ENCODE measurements around the gene GIMAP5.

The GIMAP5 gene

GRCh38 chr7:150737265-150738055 lies at the start of gene GIMAP5:
GIMAP5 (plus strand) TSS chr7:150737418; CDS start chr7:150740885, 3,467 bp downstream.
- Histone ChIP-seq H3K27me3 (ENCODE audit: insufficient read depth, low read length, poor library complexity) (no peaks in the 10 kb centered on the region), H3K4me3 (ENCODE audit: low read depth in 1 of 2, low read length in 2 of 2) (peak within 1 kb of the TSS; percentile 50 to 70), H3K36me3 (ENCODE audit: insufficient read depth, low read length) (peaks cover 47% of the 10 kb centered on the region), H3K4me2 (ENCODE audit: insufficient read depth, low read length) (peak within 1 kb of the TSS; percentile 70), H3K79me2 (ENCODE audit: insufficient read depth, low read length) (peaks cover 59% of the 10 kb centered on the region), H3K27ac (ENCODE audit: low read length) (peak within 1 kb of the TSS; percentile 95), H3K9ac (ENCODE audit: low read depth, low read length) (peak within 1 kb of the TSS; percentile 71), H3K9me3 (ENCODE audit: insufficient read depth, low read length, severe bottlenecking) (no peaks in the 10 kb centered on the region), H3K4me1 (ENCODE audit: insufficient read depth, low read length) (peaks cover 81% of the 10 kb centered on the region), H4K20me1 (ENCODE audit: insufficient read depth, low read length) (peaks cover 9% of the 10 kb centered on the region; the same call in 1 of the 2 replicates), H2AFZ (ENCODE audit: low read depth, low read length) (peak within 1 kb of the TSS; percentile 70)
- no peak for TF ChIP-seq EZH2 (IDR thresholded peaks at IDR 0.05; ENCODE audit: borderline replicate concordance, low read depth, low read length, severe bottlenecking)
- TF ChIP-seq, protein P1, sequence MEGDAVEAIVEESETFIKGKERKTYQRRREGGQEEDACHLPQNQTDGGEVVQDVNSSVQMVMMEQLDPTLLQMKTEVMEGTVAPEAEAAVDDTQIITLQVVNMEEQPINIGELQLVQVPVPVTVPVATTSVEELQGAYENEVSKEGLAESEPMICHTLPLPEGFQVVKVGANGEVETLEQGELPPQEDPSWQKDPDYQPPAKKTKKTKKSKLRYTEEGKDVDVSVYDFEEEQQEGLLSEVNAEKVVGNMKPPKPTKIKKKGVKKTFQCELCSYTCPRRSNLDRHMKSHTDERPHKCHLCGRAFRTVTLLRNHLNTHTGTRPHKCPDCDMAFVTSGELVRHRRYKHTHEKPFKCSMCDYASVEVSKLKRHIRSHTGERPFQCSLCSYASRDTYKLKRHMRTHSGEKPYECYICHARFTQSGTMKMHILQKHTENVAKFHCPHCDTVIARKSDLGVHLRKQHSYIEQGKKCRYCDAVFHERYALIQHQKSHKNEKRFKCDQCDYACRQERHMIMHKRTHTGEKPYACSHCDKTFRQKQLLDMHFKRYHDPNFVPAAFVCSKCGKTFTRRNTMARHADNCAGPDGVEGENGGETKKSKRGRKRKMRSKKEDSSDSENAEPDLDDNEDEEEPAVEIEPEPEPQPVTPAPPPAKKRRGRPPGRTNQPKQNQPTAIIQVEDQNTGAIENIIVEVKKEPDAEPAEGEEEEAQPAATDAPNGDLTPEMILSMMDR (IDR thresholded peaks at IDR 0.05; ENCODE audit: borderline replicate concordance, extremely low read depth, low read length, poor library complexity, severe bottlenecking), result peak; percentile 13
- DNase-seq (peak; percentile 68), ATAC-seq (ENCODE audit: insufficient read depth, low read depth) (peak; percentile 78)

GRCh38 chr7:150688630-150689029 lies 48.6 kb upstream of the GIMAP5 start:
- peaks cover 94% of the 10 kb centered on the region for H3K4me1 ChIP-seq (ENCODE audit: insufficient read depth, low read length)
- H3K9me3 ChIP-seq (ENCODE audit: insufficient read depth, low read length, severe bottlenecking), result peaks cover 10% of the 10 kb centered on the region
- no peak overlapping the region for H2AFZ ChIP-seq (ENCODE audit: low read depth, low read length)
- H3K79me2 ChIP-seq (ENCODE audit: insufficient read depth, low read length), result peaks cover 87% of the 10 kb centered on the region
- no peak for DNase-seq
- H3K27me3 ChIP-seq (ENCODE audit: insufficient read depth, low read length, poor library complexity), result no peaks in the 10 kb centered on the region
- peaks cover 65% of the 10 kb centered on the region for H3K36me3 ChIP-seq (ENCODE audit: insufficient read depth, low read length)
- ATAC-seq (ENCODE audit: insufficient read depth, low read depth), result no peak
- H3K27ac ChIP-seq (ENCODE audit: low read length), result peak overlapping the region; percentile 72
- peak overlapping the region; percentile 76 for H3K9ac ChIP-seq (ENCODE audit: low read depth, low read length)
- H3K4me3 ChIP-seq (ENCODE audit: low read depth in 1 of 2, low read length in 2 of 2), result peak overlapping the region in 1 of 2 experiments; percentile 45; a peak in 2 of 4 replicates
- H3K4me2 ChIP-seq (ENCODE audit: insufficient read depth, low read length), result peak overlapping the region; percentile 60
- TF ChIP-seq, protein P1 (IDR thresholded peaks at IDR 0.05; ENCODE audit: borderline replicate concordance, extremely low read depth, low read length, poor library complexity, severe bottlenecking), result peak; percentile 24
- no peak for TF ChIP-seq EZH2 (IDR thresholded peaks at IDR 0.05; ENCODE audit: borderline replicate concordance, low read depth, low read length, severe bottlenecking)
- H4K20me1 ChIP-seq (ENCODE audit: insufficient read depth, low read length), result no peaks in the 10 kb centered on the region

DNA sequence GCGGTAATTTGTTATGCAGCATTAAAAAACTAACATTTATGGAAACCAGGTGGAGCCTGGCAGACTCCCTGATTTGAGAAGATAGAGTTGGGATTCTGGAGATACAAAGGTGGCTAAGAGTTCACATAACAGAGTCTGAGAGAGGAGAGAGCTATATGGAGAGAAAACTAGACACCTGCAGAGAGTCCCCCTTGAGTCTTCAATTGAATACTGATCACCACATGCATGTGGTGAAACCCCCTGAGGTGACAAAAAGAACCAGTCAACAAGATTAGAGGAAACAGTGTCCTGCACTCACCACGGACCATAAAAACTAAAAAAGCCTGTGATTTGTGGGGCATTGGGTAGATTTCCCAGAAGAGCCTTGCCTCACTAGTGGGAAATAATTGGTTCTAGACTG lies 41.6 kb upstream of the GIMAP5 start:
- peaks cover 19% of the 10 kb centered on the region for H3K9me3 ChIP-seq (ENCODE audit: insufficient read depth, low read length, severe bottlenecking)
- no peaks in the 10 kb centered on the region for H4K20me1 ChIP-seq (ENCODE audit: insufficient read depth, low read length)
- H3K4me1 ChIP-seq (ENCODE audit: insufficient read depth, low read length), result peaks cover 52% of the 10 kb centered on the region
- H3K27me3 ChIP-seq (ENCODE audit: insufficient read depth, low read length, poor library complexity), result no peaks in the 10 kb centered on the region
- no peak overlapping the region for H2AFZ ChIP-seq (ENCODE audit: low read depth, low read length)
- no peak for DNase-seq
- H3K9ac ChIP-seq (ENCODE audit: low read depth, low read length), result no peak overlapping the region
- H3K4me3 ChIP-seq (ENCODE audit: low read depth in 1 of 2, low read length in 2 of 2), result no peak overlapping the region
- peak overlapping the region; percentile 63 for H3K27ac ChIP-seq (ENCODE audit: low read length)
- no peak overlapping the region for H3K4me2 ChIP-seq (ENCODE audit: insufficient read depth, low read length)
- peaks cover 19% of the 10 kb centered on the region for H3K79me2 ChIP-seq (ENCODE audit: insufficient read depth, low read length)
- peak; percentile 78 for ATAC-seq (ENCODE audit: insufficient read depth, low read depth)
- TF ChIP-seq, protein P1 (IDR thresholded peaks at IDR 0.05; ENCODE audit: borderline replicate concordance, extremely low read depth, low read length, poor library complexity, severe bottlenecking), result no peak
- no peak for TF ChIP-seq EZH2 (IDR thresholded peaks at IDR 0.05; ENCODE audit: borderline replicate concordance, low read depth, low read length, severe bottlenecking)
- peaks cover 27% of the 10 kb centered on the region for H3K36me3 ChIP-seq (ENCODE audit: insufficient read depth, low read length)

Data from DND-41 (cell line).